Renal pelvis (tissue), 4 donors: ENCODE measurements around the gene SGMS2. TPM values are rescaled to one million over a fixed set of nuclear protein-coding genes. Genes with fewer than 3 reads are reported as not detected.

Experiments used
- DNase-seq: peaks from one replicate; pipeline ENCODE4 v3.0.0-alpha.2; 2013
- polyA plus RNA-seq, 3 donors: library from polyadenylated mRNA; unstranded; fragments of 120-200 nt; gene quantifications; one replicate each; pipeline ENCODE4 v1.2.1, GENCODE V29; 2013; ENCODE audit not compliant: insufficient read length in 3 of 3

SGMS2 gene
- polyA plus RNA-seq, 3 donors, result 10.8 to 15.9 (median 14.2) TPM

DNA sequence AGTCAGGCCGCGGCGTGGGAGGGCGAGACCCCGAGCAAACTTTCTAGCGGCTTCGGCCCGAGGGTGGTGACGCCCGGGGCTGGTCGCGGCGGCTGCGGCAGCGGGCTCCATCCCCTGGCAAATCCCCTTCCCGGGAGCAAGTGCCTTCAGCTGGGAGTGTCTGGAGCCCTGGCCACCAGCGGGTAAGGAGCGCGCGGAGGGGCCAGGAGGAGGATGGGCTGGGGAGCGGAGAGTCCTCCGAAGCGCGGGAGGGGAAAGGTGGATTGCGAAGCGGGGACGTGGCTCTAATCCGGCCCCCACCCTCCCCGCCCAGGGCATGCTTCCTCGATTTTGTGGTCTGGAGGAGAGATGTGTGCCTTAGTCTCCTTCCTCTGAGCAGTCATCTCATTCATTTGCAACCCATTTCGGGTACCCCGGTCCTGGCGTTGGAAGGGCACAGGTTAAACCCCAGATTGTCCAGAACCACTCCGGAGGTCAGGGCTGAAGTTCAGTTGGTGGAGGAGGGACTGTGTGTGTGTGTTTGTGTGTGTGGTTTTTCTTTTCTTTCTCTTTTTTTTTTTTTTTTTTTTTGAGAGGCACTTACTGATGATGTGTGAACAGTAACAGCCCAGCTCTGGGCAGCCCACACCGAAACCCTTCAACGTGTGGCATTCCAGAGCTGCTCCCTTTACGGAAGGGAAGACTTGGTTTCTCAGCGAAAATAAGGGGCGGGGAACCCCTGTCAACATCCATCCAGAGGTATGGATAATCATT lies 516 bp downstream of the SGMS2 start:
- DNase-seq, result peak; percentile 48

DNA sequence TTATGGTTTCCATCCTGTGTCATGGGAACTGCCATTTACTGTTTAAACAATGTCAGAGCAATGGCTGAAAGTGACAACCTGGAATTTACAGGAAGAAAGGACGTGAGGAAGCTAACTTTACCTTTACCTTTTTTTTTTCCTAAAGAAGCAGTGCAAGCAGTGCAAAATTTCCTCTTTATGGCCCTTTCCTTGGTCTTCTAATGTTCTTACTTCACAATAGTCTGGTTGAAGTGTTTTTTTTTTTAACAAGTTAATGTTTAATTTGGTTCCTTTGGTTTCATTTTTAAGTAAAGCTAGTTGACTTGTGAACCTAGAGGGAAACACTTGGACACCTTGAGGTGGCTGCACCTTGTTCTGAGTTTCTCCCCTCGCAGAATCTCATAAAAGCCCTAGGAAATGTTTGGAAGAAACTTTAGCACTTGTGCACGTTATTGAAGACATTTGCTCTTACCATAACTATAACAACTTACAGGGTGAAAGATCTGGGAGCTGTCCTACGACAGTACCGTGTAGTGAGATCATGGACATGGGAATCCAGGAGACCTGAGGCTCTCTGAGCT lies 1.8 kb downstream of the SGMS2 start:
- peak; percentile 31 for DNase-seq

- DNase-seq, result no peak
Observed at GRCh38 chr4:107828315-107829090, 3.8 kb downstream of the SGMS2 start.

DNA sequence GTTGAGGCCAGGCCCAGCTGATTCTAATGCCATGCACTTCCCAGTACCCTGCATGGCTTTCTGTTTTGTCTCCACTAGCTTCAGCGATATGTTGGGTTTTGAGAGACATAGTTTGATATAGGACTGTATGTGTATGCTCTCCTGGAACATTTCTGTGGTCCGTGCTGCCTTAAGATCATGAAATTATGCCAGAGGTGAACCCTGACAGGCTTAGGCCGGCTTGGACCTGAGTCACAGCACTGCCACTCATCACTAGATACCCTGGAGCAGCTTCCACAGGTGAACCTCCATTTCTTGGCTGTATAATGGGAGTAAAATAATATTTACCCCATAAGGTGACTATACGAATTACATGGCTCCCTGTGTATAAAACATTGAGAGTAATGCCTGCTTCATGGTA lies 6.4 kb downstream of the SGMS2 start:
- no peak for DNase-seq

DNA sequence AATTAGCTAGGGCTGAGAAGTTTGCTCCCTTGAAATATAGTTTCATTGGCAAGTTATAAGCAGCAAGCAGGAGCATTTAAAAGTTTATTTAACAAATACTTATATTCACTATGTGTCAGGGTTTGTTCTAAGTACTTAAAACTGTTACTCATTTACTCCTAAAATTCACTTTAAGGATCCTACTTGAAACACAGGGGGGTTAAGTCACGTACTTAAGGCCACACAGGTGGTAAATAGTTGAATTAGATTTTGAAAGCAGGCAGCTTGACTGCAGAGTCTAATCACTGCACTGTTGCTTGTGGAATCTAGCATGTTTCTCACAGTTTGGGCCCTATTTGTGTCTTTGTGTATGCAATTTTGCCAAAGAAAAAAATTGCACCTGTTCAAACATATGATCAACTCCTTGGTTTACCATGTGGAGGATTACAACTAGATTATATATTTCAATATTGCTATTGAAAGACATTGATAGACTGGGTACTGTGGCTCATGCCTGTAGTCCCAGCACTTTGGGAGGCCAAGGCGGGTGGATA lies 7.6 kb downstream of the SGMS2 start:
- no peak for DNase-seq

- no peak for DNase-seq
Observed at GRCh38 chr4:107834241-107834794, 9.6 kb downstream of the SGMS2 start.

GRCh38 chr4:107835406-107835805 lies 10.7 kb downstream of the SGMS2 start:
- no peak for DNase-seq

DNA sequence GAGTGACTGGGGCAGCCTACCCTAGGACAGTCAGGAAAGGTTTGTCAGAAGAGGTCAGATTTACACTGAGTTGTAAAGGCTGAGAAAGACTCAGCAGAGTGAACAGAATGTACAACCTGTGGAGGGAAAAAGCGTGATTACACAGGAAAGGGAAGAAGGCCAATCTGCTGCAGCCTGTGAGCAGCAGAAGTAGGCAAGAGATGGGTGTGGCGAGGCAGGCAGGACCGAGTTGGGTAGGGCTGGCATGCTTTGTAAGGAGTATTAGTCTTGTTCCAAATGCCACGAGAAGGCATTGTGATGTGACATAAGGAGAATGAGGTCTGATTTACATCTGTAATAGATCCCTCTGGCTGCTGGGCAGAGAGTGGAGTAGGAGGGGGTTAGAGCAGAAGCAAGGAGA lies 12.6 kb downstream of the SGMS2 start:
- DNase-seq, result no peak

GRCh38 chr4:107837776-107838618 lies 13.3 kb downstream of the SGMS2 start:
- no peak for DNase-seq

DNA sequence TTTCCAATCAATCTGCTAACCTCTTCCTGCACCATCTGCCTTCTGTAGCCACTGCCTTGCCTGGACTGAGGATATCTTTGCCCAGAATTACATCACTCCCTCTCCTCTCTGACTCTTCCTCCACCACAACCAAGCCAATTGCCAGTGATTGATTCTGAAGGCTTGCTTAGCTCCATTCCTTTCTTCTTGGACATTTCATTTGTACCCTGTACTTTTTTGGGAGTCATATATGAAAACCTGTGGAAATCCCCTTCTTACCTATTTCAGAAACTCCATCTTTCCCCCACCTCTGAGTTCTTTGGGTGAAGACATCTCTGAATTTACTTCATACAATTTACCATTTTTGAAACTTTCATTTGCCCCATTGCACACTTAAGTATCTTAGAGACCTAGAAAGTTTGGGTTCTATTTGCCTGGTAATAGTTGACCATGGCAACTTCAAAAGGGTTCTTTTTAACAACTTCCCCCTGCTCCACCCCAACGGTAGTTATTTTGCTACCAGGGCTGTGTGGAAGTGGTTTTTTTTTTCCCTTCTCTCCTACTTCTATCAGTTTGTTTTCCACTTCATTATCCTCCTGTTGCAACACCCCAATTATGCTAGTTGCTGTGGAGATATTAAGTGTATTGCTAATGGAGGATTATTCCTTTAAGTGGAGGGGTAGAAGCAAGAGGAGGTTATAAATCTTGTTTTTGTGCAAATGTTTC lies 14.3 kb downstream of the SGMS2 start:
- DNase-seq, result no peak

DNA sequence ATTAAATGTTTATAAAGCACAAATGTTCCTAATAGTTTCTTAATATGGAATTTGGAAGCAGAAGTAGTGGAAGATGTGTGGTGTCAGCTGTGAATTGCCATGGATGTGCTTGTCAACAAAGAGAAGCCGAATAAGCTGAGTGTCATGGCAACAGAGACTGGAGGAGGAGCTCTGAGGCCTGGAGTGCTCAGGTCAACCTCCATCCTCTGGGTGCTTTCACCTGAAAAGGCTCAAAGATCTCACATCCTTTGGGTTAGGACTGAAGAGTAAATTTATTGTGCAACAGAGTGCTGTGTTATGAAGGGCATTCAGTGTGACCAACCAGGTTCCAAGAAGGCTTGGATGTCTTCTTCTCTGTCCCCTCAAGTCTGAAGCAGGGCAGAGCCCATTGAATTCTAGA lies 18.7 kb downstream of the SGMS2 start:
- DNase-seq, result no peak

DNA sequence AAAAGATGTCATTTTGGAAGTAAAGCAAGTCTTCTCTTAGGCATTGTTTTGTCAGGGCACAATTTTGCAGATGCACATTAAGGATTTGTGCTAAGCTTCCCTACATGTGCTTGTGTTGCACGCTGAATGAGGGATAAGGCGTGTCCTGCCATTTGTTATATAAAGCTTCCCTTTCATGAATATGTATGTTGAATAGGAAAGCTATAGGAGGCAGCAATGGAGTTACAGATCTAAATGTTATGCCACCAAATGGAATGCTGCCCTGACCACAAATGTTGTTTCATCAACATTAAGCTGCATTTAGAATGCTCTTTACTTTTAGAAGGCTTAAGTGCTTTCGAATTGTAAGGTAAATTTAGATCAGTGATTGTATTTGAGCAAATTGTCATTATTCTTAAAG lies 20.9 kb downstream of the SGMS2 start:
- no peak for DNase-seq

GRCh38 chr4:107850438-107850837 lies 25.7 kb downstream of the SGMS2 start:
- no peak for DNase-seq

- no peak for DNase-seq
Observed at GRCh38 chr4:107853444-107854355, 29.0 kb downstream of the SGMS2 start.

GRCh38 chr4:107854356-107855022 lies 29.8 kb downstream of the SGMS2 start:
- DNase-seq, result no peak

DNA sequence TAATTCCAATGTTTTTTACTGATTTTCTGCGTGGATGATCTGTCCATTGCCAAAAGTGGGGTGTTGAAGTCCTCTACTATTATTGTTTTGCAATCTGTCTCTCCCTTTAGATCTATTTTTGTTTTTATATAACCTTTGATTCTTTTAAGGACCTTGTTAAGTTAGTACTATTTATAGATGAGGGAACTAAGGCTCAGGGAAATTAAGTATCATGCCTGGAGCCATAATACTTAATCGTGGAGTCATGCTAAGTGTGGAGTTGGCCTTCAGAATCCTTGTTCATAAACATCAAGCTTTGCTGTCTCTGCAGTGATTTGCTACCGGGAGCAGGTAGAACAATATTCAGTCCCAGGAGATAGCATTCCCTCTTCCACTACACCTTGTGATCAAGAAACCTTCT lies 31.0 kb downstream of the SGMS2 start:
- DNase-seq, result no peak

DNA sequence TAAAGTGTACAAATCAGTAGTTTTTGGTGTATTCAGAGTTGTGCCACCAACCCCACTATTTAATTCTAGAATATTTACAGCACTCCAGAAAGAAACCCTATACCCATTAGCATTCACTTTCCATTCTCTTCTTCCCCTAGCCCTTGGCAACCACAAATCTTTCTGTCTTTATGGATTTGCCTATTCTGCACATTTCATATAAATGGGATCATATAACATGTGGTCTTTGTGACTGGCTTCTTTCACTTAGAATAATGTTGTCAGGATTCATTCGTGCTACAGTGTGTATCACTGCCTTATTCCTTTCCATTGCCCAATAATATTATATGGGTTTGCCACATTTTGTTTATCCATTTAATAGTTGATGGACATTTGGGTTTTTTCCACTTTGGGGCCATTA lies 32.2 kb downstream of the SGMS2 start:
- no peak for DNase-seq

GRCh38 chr4:107857741-107858140 lies 33.0 kb downstream of the SGMS2 start:
- no peak for DNase-seq

DNA sequence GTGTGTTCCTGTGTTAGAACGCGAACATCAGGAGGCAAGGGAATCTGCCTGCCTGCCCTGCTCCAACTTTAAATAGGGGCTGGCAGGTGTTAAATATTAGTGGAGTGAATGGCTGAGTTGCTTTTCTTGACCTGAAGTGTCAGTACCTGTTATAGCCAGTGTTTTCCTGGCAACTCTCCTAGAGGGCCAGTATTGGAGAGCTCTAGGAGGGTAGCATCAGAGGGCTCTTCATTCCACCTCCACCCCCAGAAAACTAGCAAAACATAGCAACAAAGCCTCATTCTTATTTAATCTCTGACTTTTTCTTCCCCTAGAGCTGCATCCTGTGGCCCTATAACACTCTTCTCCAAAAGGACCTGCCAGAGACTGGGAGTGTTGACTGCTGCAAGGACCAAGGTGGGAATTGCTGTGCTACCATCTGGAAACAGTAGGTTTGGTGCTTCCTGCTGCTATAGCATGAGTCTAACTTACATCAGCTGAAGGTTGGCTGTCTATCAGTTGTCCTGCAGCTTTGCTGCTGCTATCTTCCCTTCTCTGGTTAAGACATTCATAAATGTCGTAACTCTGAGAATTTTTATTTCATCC lies 33.5 kb downstream of the SGMS2 start:
- no peak for DNase-seq
